Motor neuron (in vitro differentiated cells): ENCODE data around the gene EPHB4. TPM values are rescaled to one million over a fixed set of nuclear protein-coding genes. Genes with fewer than 3 reads are reported as not detected.

ENCODE experiments used
- ATAC-seq, 8 experiments: fragments of 200-7000 bp; cut with Tn5 transposase; replicated peaks in 6 of 8; 2 replicates each; pipeline ENCODE4 v1.8.0; 2021; ENCODE audit warnings: mild to moderate bottlenecking in 8 of 8, moderate library complexity in 8 of 8
- H3K27ac ChIP-seq, 2 donors: fragments of 250-450 bp; sonication (Bioruptor Pico); 2 replicates each; pipeline ENCODE4 v1.9.0; 2021; ENCODE audit warnings: antibody characterized with exemption in 2 of 2, mild to moderate bottlenecking in 2 of 2, moderate library complexity in 1 of 2
- H3K4me1 ChIP-seq, 2 donors: fragments of 250-450 bp; sonication (Bioruptor Pico); replicated peaks in 1 of 2; 2 replicates each; pipeline ENCODE4 v1.6.1; 2021; ENCODE audit warnings: antibody characterized with exemption in 2 of 2, mild to moderate bottlenecking in 2 of 2, moderate library complexity in 1 of 2
- H3K4me3 ChIP-seq, 5 donors: fragments of 250-450 bp; sonication (Bioruptor Pico); 2 replicates each; pipeline ENCODE4 v1.9.0; 2021; ENCODE audit warnings: antibody characterized with exemption in 5 of 5, mild to moderate bottlenecking in 5 of 5, moderate library complexity in 4 of 5
- WGBS, 10 experiments: fragments of 450-650 bp; shearing (Covaris generic); methylation state at CpG; one replicate each; pipeline ENCODE4 v1.0.0; 2022; 5-methylcytosine and 5-hydroxymethylcytosine counted together
- in situ Hi-C, 9 experiments: fragments of 400-800 bp; cut with MboI; loops; one replicate each; pipeline ENCODE4 v1.15.0; 2021; ENCODE audit warnings: low sequenced_read_pairs in 9 of 9, low pct_unique_long_range_greater_than_20kb in 2 of 9; ENCODE audit not compliant: unreplicated experiment in 9 of 9
- total RNA-seq, 8 experiments: library from RNA; unstranded; fragments of 300-600 nt; gene quantifications; 2 replicates each; pipeline versions ENCODE4 v1.2.3 to v1.2.4, GENCODE V29; 2022

EPHB4 gene
- total RNA-seq, 8 experiments from 2014 or later, result 3.5 to 49.9 (median 17.1) TPM

DNA sequence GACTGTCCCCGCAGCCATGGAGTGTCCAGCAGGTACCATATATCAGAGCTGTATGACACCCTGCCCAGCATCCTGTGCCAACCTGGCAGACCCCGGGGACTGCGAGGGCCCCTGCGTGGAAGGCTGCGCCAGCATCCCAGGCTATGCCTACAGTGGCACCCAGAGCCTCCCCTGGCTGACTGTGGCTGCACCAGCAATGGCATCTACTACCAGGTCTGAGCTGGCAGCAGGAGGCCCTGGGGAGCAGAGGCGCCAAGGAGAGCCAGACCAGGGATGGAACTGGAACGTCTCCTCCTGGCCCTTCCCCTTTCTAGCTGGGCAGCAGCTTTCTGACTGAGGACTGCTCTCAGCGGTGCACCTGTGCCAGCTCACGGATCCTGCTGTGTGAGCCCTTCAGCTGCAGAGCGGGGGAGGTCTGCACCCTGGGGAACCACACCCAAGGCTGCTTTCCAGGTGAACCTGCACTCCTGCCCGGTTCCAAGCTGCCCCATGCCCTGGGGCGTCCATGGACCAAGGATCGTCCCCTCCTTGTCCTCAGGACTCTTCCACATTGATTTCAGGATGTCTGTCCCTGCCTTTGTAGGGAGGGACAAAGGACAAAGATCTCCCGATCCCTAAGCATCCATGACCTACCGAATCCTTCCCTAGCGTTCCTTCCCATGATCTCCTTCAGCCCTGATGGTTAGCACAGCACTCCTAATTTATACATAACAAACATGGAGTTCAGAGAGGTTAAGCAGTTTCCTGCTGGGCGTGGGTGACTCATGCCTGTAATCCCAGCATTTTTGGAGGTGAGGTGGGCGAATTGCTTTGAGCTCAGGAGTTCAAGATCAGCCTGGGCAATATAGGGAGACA, 33.3 kb downstream of the EPHB4 start:
- Histone ChIP-seq H3K4me3 (no peak overlapping the region), H3K27ac (no peak overlapping the region), H3K4me1 (no peaks in the 10 kb centered on the region)
- 22 to 87% (median 45%) methylated on average over 1 to 6 of the region's 18 CpGs; no CpG with 5 or more reads in 3 of the 10 experiments for whole genome bisulfite sequencing, 10 experiments
- ATAC-seq, result no peak
- in situ Hi-C loops, result loop anchor here in 1 of 9 experiments (10.0 kb wide), 1 partner anchor 61 kb away; the partner anchor contains the start of gene SLC12A9

DNA sequence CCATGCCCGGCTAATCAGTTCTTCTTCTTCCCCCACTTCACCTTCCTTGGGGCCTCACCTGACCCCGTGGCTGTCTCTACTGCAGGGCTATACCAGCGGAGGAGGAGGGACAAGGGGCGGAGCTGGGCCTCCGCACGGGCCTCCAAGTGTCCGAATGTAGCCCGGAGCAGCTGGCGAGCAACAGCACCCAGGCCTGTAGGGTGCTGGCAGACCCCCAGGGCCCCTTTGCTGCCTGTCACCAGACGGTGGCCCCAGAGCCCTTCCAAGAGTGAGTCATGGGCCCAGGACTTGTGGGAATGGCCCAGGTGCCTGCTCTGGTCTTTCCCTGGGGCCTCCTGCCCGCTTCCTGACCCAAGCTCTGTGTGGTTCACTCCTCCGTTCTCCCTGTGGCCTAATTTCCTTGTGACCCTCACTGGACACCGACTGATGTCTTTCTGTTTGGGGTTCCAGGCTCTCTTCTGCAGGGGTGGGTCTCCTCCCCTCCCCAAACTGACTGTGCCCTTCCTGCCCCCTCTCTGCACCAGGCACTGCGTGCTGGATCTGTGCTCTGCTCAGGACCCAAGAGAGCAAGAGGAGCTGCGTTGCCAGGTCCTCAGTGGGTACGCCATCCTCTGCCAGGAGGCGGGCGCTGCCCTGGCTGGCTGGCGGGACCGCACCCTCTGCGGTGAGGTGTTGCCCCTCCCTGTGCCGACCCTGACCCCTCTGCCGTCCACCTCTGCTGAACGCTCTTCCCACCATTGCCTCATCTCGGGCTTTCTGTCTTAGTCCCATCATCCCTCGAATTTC, 35.2 kb downstream of the EPHB4 start:
- no peak for ATAC-seq
- Histone ChIP-seq H3K4me3 (no peak overlapping the region), H3K27ac (no peak overlapping the region), H3K4me1 (no peaks in the 10 kb centered on the region)
- 33 to 83% (median 68%) methylated on average over 1 to 12 of the region's 26 CpGs; no CpG with 5 or more reads in 1 of the 10 experiments for WGBS, 10 experiments
- in situ Hi-C loops, result loop anchor here in 1 of 9 experiments (10.0 kb wide), 1 partner anchor 63 kb away; the partner anchor contains the start of gene SLC12A9

DNA sequence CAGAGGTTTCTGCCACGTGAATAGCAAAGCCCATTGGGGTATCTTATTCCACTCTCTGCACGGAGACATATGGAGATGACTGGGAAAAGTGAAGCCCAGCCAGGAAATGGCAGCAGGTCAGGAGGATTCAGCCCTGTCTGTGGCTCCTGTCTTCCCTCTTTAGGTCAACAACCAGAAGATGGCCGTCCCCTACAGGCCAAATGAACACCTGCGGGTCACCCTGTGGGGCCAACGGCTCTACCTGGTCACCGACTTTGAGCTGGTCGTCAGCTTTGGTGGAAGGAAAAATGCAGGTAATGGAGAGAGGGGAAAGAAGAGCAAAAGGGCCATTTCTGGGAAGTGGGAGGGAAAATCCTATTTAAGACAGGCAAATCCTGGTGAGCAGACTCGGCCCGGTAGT, 38.3 kb downstream of the EPHB4 start:
- no peaks in the 10 kb centered on the region for H3K4me1 ChIP-seq
- WGBS, 10 experiments, result 0 to 60% (median 21%) methylated on average over 1 to 9 of the region's 9 CpGs; no CpG with 5 or more reads in 3 of the 10 experiments
- H3K27ac ChIP-seq, result no peak overlapping the region
- no peak overlapping the region for H3K4me3 ChIP-seq
- ATAC-seq, result no peak
- in situ Hi-C loops, result no loop called here

DNA sequence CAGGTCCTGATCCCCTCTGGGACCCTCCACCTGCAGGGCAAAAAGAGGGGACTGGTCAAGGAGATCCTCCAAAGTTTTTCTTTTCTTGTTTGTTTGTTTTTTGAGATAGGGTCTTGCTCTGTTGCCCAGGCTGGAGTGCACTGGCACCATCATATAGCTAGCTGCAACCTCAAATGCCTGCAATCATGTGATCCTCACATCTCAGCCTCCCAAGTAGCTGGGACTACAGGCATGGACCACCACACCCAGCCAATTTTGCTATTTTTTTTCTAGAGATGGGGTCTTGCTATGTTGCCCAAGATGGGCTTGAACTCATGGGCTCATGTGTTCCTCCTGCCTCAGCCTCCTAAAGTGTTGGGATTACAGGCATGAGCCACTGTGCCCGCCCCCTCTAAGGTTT, 41.0 kb downstream of the EPHB4 start:
- Histone ChIP-seq H3K4me1 (no peaks in the 10 kb centered on the region), H3K27ac (no peak overlapping the region), H3K4me3 (no peak overlapping the region)
- ATAC-seq, result no peak
- WGBS, 10 experiments, result 29 to 71% (median 58%) methylated on average over 1 of the region's 1 CpG; no CpG with 5 or more reads in 6 of the 10 experiments
- in situ Hi-C loops, result no loop called here

DNA sequence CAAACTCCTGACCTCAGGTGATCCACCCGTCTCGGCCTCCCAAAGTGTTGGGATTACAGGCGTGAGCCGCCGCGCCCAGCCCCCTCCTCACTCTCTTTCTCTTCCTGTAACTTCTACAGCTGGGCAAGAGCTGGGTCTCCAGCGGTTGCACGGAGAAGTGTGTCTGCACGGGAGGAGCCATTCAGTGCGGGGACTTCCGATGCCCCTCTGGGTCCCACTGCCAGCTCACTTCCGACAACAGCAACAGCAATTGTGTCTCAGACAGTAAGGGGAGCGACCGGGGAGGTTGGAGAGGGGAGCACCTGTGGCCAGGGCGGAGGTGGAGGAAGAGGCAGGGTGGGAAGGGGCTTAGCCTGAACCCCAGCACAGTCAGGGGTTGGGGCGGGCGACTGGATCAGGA, 41.4 kb downstream of the EPHB4 start:
- Histone ChIP-seq H3K4me3 (no peak overlapping the region), H3K4me1 (no peaks in the 10 kb centered on the region), H3K27ac (no peak overlapping the region)
- in situ Hi-C loops, result no loop called here
- no peak for ATAC-seq
- 68 to 83% (median 70%) methylated on average over 2 to 4 of the region's 17 CpGs; no CpG with 5 or more reads in 7 of the 10 experiments for WGBS, 10 experiments

DNA sequence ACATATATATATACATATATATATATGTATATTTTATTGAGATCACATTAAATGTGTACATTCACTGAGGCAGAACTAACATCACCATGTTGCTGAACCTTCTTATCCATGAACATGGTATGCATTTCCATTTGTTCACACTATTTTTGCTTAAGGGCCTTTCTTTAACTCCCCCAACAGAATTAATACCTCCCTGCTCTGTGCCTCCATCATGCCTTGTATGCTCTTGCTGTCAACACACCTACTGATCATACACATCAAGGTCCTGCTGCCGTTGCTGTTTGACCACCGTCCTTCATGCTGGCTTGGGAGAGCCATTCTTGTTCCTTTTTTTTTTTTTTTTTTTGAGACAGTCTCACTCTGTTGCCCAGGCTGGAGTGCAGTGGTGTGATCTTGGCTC, 43.5 kb downstream of the EPHB4 start:
- 64 to 100% (median 86%) methylated on average over 1 to 2 of the region's 2 CpGs; no CpG with 5 or more reads in 3 of the 10 experiments for WGBS, 10 experiments
- ATAC-seq, result no peak
- Histone ChIP-seq H3K4me1 (no peaks in the 10 kb centered on the region), H3K27ac (no peak overlapping the region), H3K4me3 (no peak overlapping the region)
- in situ Hi-C loops, result no loop called here

DNA sequence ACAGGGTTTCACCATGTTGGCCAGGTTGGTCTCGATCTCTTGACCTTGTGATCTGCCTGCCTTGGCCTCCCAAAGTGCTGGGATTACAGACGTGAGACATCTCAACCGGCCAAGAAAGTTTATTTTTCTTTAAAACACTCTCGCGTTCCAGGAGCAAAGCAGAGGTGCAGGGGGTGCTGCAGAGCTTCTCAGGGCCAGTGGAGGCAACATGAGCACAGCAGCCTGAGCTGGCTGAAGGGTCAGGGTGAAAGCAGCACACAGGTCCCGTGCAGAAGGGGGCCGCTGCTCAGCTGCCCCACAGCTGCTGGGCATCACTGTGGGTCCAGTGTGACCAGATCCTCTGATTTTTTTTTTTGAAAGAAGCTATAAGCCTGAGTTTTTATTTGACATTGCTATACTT, 46.1 kb downstream of the EPHB4 start:
- H3K4me3 ChIP-seq, result no peak overlapping the region
- no peaks in the 10 kb centered on the region for H3K4me1 ChIP-seq
- in situ Hi-C loops, result no loop called here
- 35 to 71% (median 60%) methylated on average over 1 to 6 of the region's 7 CpGs; no CpG with 5 or more reads in 5 of the 10 experiments for WGBS, 10 experiments
- no peak overlapping the region for H3K27ac ChIP-seq
- no peak for ATAC-seq

DNA sequence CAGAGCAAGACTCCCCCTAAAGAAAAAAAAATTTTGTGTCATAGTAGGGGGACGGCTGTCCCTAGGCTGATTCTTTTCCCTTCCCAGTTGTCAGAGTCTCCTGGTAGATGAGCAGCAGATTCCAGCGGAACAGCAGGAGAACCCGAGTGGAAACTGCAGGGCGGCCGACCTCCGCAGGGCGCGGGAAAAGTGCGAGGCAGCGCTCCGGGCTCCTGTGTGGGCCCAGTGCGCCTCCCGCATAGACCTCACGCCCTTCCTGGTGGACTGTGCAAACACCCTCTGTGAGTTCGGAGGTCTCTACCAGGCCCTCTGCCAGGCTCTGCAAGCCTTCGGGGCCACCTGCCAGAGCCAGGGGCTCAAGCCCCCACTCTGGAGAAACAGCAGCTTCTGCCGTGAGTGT, 48.0 kb downstream of the EPHB4 start:
- no peak overlapping the region for H3K27ac ChIP-seq
- 60 to 89% (median 70%) methylated on average over 1 to 10 of the region's 17 CpGs; no CpG with 5 or more reads in 5 of the 10 experiments for WGBS, 10 experiments
- no peak overlapping the region for H3K4me3 ChIP-seq
- ATAC-seq, result no peak
- no peaks in the 10 kb centered on the region for H3K4me1 ChIP-seq
- in situ Hi-C loops, result no loop called here

DNA sequence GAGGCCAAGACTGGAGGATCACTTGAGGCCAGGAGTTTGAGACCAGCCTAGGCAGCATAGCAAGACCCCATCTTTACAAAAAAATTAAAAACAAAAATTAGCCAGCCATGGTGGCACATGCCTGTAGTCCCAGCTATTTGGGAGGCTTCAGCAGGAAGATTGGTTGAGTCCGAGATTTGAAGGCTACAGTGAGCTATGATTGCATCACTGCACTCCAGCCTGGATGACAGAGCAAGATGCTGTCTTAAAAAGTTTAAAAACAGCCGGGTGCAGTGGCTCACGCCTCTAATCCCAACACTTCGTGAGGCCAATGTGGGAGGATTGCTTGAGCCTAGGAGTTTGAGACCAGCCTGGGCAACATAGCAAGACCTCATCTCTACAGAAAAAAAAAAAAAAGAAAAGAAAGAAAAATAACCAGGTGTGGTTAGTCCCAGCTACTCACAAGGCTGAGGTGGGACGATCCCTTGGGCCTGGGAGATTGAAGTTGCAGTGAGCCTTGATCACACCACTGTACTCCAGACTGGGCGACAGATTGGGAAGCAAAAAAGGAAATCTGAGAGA, 49.2 kb downstream of the EPHB4 start:
- no peak for ATAC-seq
- no peak overlapping the region for H3K27ac ChIP-seq
- no peak overlapping the region for H3K4me3 ChIP-seq
- 36 to 100% (median 82%) methylated on average over 1 to 4 of the region's 6 CpGs; no CpG with 5 or more reads in 3 of the 10 experiments for WGBS, 10 experiments
- in situ Hi-C loops, result no loop called here
- no peaks in the 10 kb centered on the region for H3K4me1 ChIP-seq

DNA sequence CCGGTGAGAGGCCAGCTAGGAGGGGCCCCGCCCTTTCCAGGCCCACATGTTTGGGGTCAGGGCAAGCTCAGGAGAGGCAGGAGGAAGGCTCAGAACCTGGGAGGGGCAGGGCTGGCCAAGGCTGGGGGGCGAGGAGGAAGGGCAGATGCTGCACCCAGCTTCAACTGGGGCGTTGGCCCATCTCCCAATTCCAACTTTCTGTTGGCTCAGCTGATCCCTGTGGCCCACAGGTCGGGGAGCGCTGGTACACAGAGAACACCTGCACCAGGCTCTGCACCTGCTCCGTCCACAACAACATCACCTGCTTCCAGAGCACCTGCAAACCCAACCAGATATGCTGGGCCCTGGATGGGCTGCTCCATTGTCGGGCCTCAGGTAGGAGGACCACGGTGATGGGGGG, 53.8 kb downstream of the EPHB4 start:
- no peak for ATAC-seq
- in situ Hi-C loops, result no loop called here
- Histone ChIP-seq H3K4me1 (no peaks in the 10 kb centered on the region), H3K27ac (no peak overlapping the region), H3K4me3 (no peak overlapping the region)
- WGBS, 10 experiments, result 0 to 100% (median 89%) methylated on average over 1 to 3 of the region's 9 CpGs; no CpG with 5 or more reads in 6 of the 10 experiments

DNA sequence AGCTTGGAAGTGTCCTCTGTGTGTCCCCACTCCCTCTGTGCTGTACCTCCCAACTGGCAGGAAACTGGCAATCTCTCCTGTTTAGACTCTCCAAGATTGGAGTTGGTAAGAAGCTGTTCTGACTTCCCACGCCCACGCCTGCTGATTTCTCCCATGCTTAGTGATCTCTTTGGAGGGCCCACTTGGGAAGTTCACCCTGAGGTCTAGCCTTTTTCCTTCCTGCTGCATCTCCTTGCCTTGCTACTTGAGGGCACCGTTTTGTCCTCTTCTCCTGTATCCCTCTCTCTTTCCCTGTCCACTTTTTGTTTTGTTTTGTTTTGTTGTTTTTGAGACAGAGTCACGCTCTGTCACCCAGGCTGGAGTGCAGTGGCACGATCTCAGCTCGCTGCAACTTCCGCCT, 58.5 kb downstream of the EPHB4 start:
- Histone ChIP-seq H3K4me3 (no peak overlapping the region), H3K4me1 (no peaks in the 10 kb centered on the region), H3K27ac (no peak overlapping the region)
- WGBS, 10 experiments, result 0 to 100% (median 73%) methylated on average over 1 to 6 of the region's 7 CpGs; no CpG with 5 or more reads in 2 of the 10 experiments
- ATAC-seq, result no peak
- in situ Hi-C loops, result no loop called here

DNA sequence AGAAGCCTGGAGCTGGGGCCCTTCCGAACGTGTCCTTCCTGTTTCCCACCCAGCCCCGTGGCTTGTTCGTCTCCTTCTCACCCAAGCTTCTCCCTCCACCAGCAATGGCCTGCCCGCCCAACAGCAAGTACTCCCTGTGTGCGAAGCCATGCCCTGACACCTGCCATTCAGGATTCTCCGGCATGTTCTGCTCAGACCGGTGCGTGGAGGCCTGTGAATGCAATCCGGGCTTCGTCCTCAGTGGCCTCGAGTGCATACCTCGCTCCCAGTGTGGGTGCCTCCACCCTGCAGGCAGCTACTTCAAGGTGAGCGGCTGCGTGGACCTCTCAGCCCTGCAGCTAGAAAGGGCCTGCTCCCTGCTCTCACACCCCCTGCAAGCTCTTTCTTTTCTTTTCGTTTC, 62.1 kb downstream of the EPHB4 start:
- in situ Hi-C loops, result no loop called here
- Histone ChIP-seq H3K4me3 (no peak overlapping the region), H3K27ac (no peak overlapping the region), H3K4me1 (no peaks in the 10 kb centered on the region)
- WGBS, 10 experiments, result 0 to 100% (median 80%) methylated on average over 1 to 8 of the region's 16 CpGs; no CpG with 5 or more reads in 3 of the 10 experiments
- ATAC-seq, result no peak

DNA sequence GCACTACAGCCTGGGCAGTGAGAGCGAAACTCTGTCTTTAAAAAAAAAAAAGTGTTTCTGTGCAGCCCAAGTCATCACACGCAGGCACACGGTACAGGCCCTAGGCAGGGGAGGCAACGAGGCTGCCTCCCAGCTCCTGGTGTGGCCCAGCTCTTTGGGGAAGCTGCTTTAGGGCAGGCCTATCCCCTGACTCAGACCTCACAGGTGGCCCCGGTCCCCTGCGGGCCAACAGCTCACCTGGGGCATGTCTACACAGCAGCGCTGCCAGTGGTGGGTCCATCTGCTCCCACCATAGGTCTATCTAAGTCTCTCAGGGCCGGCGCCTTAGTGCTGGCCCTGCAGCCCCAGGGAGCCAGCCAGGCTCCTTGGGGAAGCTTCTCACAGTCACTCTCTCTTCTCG, 62.5 kb downstream of the EPHB4 start:
- no peak for ATAC-seq
- no peak overlapping the region for H3K27ac ChIP-seq
- in situ Hi-C loops, result no loop called here
- 0 to 100% (median 81%) methylated on average over 1 to 2 of the region's 10 CpGs; no CpG with 5 or more reads in 4 of the 10 experiments for WGBS, 10 experiments
- no peaks in the 10 kb centered on the region for H3K4me1 ChIP-seq
- no peak overlapping the region for H3K4me3 ChIP-seq
